Left lung (tissue), 10 donors: Measurements from ENCODE around the gene SV2B. TPM values are rescaled to one million over a fixed set of nuclear protein-coding genes. Genes with fewer than 3 reads are reported as not detected.
A peak's percentile ranks its signal among the peaks of the same experiment; 100 is the strongest.
"Not testable (repeated sequence)": the region's sequence is repeated elsewhere in the genome, so short reads cannot be mapped to it uniquely, and the experiment has no call there.

ENCODE experiments used
- ATAC-seq: fragments of 200-7000 bp; cut with Tn5 transposase; one replicate; pipeline ENCODE4 v1.9.1; 2020; ENCODE audit warnings: moderate library complexity
- DNase-seq, 4 donors: peaks; one replicate each; pipeline ENCODE4 v3.0.0-alpha.2; 2013 to 2020
- H3K27ac ChIP-seq, 2 donors: fragments of 200-600 bp; sonication (generic) in 1 of 2; one replicate each; pipeline versions ENCODE4 v1.5.0 to v1.8.0; 2020 to 2021
- H3K27me3 ChIP-seq, 2 donors: fragments of 200-600 bp; sonication (generic) in 1 of 2; one replicate each; pipeline versions ENCODE4 v1.5.0 to v1.8.0; 2020 to 2021
- H3K36me3 ChIP-seq, 2 donors: fragments of 200-600 bp; sonication (generic) in 1 of 2; one replicate each; pipeline versions ENCODE4 v1.5.0 to v1.8.0; 2020 to 2021
- H3K4me1 ChIP-seq, 2 donors: fragments of 200-600 bp; one replicate each; pipeline ENCODE4 v1.8.0; 2021
- H3K4me3 ChIP-seq, 2 donors: fragments of 200-600 bp; sonication (generic) in 1 of 2; one replicate each; pipeline versions ENCODE4 v1.5.0 to v1.8.0; 2020 to 2021; ENCODE audit warnings: mild to moderate bottlenecking in 1 of 2
- H3K9me3 ChIP-seq, 2 donors: fragments of 200-600 bp; sonication (generic) in 1 of 2; one replicate each; pipeline versions ENCODE4 v1.5.0 to v1.8.0; 2020 to 2021
- CTCF ChIP-seq, 2 donors: fragments of 200-600 bp; sonication (generic) in 1 of 2; IDR thresholded peaks; one replicate each; pipeline versions ENCODE4 v1.5.0 to v1.8.0; 2021; ENCODE audit warnings: antibody characterized with exemption in 2 of 2
- intact Hi-C, 2 donors: fragments of 100-400 bp; cut with DNase I; formaldehyde crosslinking; loops; one replicate each; pipeline versions ENCODE4 v1.11.2 to v1.14.2; 2022
- polyA plus RNA-seq, 6 donors: library from polyadenylated mRNA; unstranded; fragments of 120-200 nt; gene quantifications; one replicate each; pipeline ENCODE4 v1.2.1, GENCODE V29; 2013; ENCODE audit not compliant: insufficient read length in 6 of 6
- total RNA-seq, 2 donors: library from RNA; stranded (reverse); fragmentation: NEBNext Ultra II Directional; extraction: Animal tissue kit (Norgen Biotek cat#: 25700); gene quantifications; one replicate each; pipeline ENCODE4 v1.2.1, GENCODE V29; 2021
- donor health status: DM: no; HTN: yes; CAD: no.
- donor health status: DM: no; HTN: no; CAD: no.

Gene SV2B
- total and polyA plus RNA-seq, 8 donors: 0.58 to 3.2 (median 1.4) TPM

GRCh38 chr15:91075739-91076138 is 24.3 kb upstream of the SV2B start:
- H3K4me3 ChIP-seq: no peak overlapping the region
- H3K4me1 ChIP-seq: no peaks in the 10 kb centered on the region
- no peaks in the 10 kb centered on the region for H3K36me3 ChIP-seq
- no peak overlapping the region for H3K27ac ChIP-seq
- DNase-seq: no peak
- no peak for ATAC-seq
- peaks cover 5 to 9% of the 10 kb centered on the region in 2 donors for H3K27me3 ChIP-seq
- intact Hi-C loops: no loop called here
- TF ChIP-seq CTCF (IDR thresholded peaks at IDR 0.05): no peak
- peaks cover 0 to 6% of the 10 kb centered on the region in 2 donors for H3K9me3 ChIP-seq

- DNase-seq (no peak), ATAC-seq (no peak)
- Histone ChIP-seq H3K9me3 (peaks cover 0 to 6% of the 10 kb centered on the region in 2 donors), H3K4me1 (no peaks in the 10 kb centered on the region), H3K27ac (no peak overlapping the region), H3K4me3 (no peak overlapping the region), H3K27me3 (peaks cover 0 to 4% of the 10 kb centered on the region in 2 donors), H3K36me3 (no peaks in the 10 kb centered on the region)
- TF ChIP-seq CTCF (IDR thresholded peaks at IDR 0.05): no peak
- intact Hi-C loops: no loop called here
Observed at GRCh38 chr15:91077029-91077428, 23.0 kb upstream of the SV2B start.

- H3K4me3 ChIP-seq, H3K4me1 ChIP-seq, H3K27ac ChIP-seq, H3K9me3 ChIP-seq, H3K36me3 ChIP-seq, intact Hi-C loops, ATAC-seq, DNase-seq: not testable (repeated sequence)
- peaks cover 27 to 49% of the 10 kb centered on the region in 2 donors for H3K27me3 ChIP-seq
Observed at GRCh38 chr15:91093866-91094265, 6.2 kb upstream of the SV2B start.

- ATAC-seq: no peak
- intact Hi-C loops: no loop called here
Observed at GRCh38 chr15:91098451-91098850, 1.6 kb upstream of the SV2B start.

GRCh38 chr15:91099616-91099994 is 452 bp upstream of the SV2B start:
- peak; percentile 59 for ATAC-seq
- H3K27ac ChIP-seq: no peak overlapping the region
- peaks cover 54 to 90% of the 10 kb centered on the region in 2 donors for H3K27me3 ChIP-seq
- peak overlapping the region; percentile 24 to 41 for H3K4me3 ChIP-seq
- intact Hi-C loops: no loop called here
- peaks cover 11 to 17% of the 10 kb centered on the region in 2 donors for H3K4me1 ChIP-seq
- no peak for TF ChIP-seq CTCF (IDR thresholded peaks at IDR 0.05)
- H3K9me3 ChIP-seq: no peaks in the 10 kb centered on the region
- H3K36me3 ChIP-seq: no peaks in the 10 kb centered on the region
- DNase-seq: peak in 2 of 4 donors; percentile 10 to 34

More at GRCh38 chr15:91098451-91098850, 1.6 kb upstream of the SV2B start:
- H3K4me1 ChIP-seq: peaks cover 11 to 17% of the 10 kb centered on the region in 2 donors
- no peaks in the 10 kb centered on the region for H3K36me3 ChIP-seq
- H3K9me3 ChIP-seq: no peaks in the 10 kb centered on the region
- no peak for TF ChIP-seq CTCF (IDR thresholded peaks at IDR 0.05)
- no peak for DNase-seq
- H3K27ac ChIP-seq: no peak overlapping the region
- H3K27me3 ChIP-seq: peaks cover 54 to 83% of the 10 kb centered on the region in 2 donors
- no peak overlapping the region for H3K4me3 ChIP-seq
